Large intestine (tissue), 3 donors: ENCODE data around the gene ACOXL. TPM values are rescaled to one million over a fixed set of nuclear protein-coding genes. Genes with fewer than 3 reads are reported as not detected.
"Not testable (repeated sequence)": the region's sequence is repeated elsewhere in the genome, so short reads cannot be mapped to it uniquely, and the experiment has no call there.

Source experiments
- DNase-seq, 2 donors: peaks; one replicate each; pipeline versions ENCODE4 v3.0.0 to v3.0.0-alpha.2; 2013
- H3K27ac ChIP-seq: one replicate; pipeline ENCODE4 v1.5.1; 2013; ENCODE audit warnings: low read length
- H3K27me3 ChIP-seq: 2 replicates; pipeline ENCODE4 v1.6.1; 2013; ENCODE audit warnings: low read length; ENCODE audit not compliant: control insufficient read depth, insufficient read depth
- H3K36me3 ChIP-seq: 2 replicates; pipeline ENCODE4 v1.6.1; 2013; ENCODE audit warnings: low read length; ENCODE audit not compliant: control insufficient read depth, insufficient read depth
- H3K4me1 ChIP-seq: one replicate; pipeline ENCODE4 v1.6.1; 2013; ENCODE audit warnings: low read length; ENCODE audit not compliant: control insufficient read depth, insufficient read depth
- H3K4me3 ChIP-seq: one replicate; pipeline ENCODE4 v1.5.1; 2013; ENCODE audit warnings: low read length
- H3K9me3 ChIP-seq: one replicate; pipeline ENCODE4 v1.6.1; 2013; ENCODE audit warnings: mild to moderate bottlenecking, low read depth, low read length, moderate library complexity; ENCODE audit not compliant: control insufficient read depth
- WGBS: methylation state at CpG from one replicate; pipeline ENCODE4 v1.1.5; 2013; ENCODE audit warnings: low lambda C conversion rate; ENCODE audit not compliant: insufficient coverage; 5-methylcytosine and 5-hydroxymethylcytosine counted together
- polyA plus RNA-seq: library from polyadenylated mRNA; unstranded; fragments of 120-200 nt; gene quantifications from one replicate; pipeline ENCODE4 v1.2.1, GENCODE V29; 2013

The ACOXL gene
- polyA plus RNA-seq, 1 donor = 0.07 TPM

- no peaks in the 10 kb centered on the region for H3K36me3 ChIP-seq
- no peaks in the 10 kb centered on the region for H3K4me1 ChIP-seq
- H3K9me3 ChIP-seq = no peaks in the 10 kb centered on the region
- peaks cover 3% of the 10 kb centered on the region for H3K27me3 ChIP-seq
- no peak overlapping the region for H3K27ac ChIP-seq
- no CpG with 5 or more reads among the region's 3 CpGs for WGBS
- no peak overlapping the region for H3K4me3 ChIP-seq
- DNase-seq = no peak
Observed at GRCh38 chr2:110853948-110854347, 121.6 kb downstream of the ACOXL start.

- DNase-seq = peak in 1 of 2 donors; percentile 13
- peaks cover 7% of the 10 kb centered on the region for H3K27me3 ChIP-seq
- H3K4me3 ChIP-seq = no peak overlapping the region
- no peaks in the 10 kb centered on the region for H3K9me3 ChIP-seq
- H3K4me1 ChIP-seq = no peaks in the 10 kb centered on the region
- H3K36me3 ChIP-seq = no peaks in the 10 kb centered on the region
- H3K27ac ChIP-seq = no peak overlapping the region
Observed at GRCh38 chr2:110854355-110855081, 122.1 kb downstream of the ACOXL start.

DNA sequence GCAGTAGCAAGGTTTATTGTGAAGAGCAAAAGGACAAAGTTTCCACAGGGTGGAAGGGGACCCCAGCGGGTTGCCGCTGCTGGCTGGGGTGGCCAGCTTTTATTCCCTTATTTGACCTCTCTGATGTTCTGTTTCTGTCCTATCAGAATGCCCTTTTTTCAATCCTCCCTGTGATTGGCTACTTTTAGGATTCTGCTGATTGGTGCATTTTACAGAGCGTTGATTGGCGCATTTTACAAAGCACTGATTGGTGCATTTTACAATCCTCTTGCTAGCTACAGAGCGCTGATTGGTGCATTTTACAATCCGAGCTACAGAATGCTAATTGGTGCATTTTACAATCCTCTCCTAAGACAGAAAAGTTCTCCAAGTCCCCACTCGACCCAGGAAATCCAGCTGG, 123.5 kb downstream of the ACOXL start:
- H3K27ac ChIP-seq, H3K36me3 ChIP-seq, H3K4me1 ChIP-seq, H3K4me3 ChIP-seq, DNase-seq, H3K9me3 ChIP-seq: not testable (repeated sequence)
- peaks cover 11% of the 10 kb centered on the region for H3K27me3 ChIP-seq
- 90% methylated on average over 2 of the region's 7 CpGs for WGBS

GRCh38 chr2:110858135-110858725, 125.9 kb downstream of the ACOXL start:
- Histone ChIP-seq H3K4me3 (no peak overlapping the region), H3K9me3 (no peaks in the 10 kb centered on the region), H3K27ac (no peak overlapping the region), H3K27me3 (peaks cover 11% of the 10 kb centered on the region), H3K36me3 (no peaks in the 10 kb centered on the region), H3K4me1 (no peaks in the 10 kb centered on the region)
- WGBS = 83% methylated on average over 1 of the region's 12 CpGs
- peak in 1 of 2 donors; percentile 24 for DNase-seq

DNA sequence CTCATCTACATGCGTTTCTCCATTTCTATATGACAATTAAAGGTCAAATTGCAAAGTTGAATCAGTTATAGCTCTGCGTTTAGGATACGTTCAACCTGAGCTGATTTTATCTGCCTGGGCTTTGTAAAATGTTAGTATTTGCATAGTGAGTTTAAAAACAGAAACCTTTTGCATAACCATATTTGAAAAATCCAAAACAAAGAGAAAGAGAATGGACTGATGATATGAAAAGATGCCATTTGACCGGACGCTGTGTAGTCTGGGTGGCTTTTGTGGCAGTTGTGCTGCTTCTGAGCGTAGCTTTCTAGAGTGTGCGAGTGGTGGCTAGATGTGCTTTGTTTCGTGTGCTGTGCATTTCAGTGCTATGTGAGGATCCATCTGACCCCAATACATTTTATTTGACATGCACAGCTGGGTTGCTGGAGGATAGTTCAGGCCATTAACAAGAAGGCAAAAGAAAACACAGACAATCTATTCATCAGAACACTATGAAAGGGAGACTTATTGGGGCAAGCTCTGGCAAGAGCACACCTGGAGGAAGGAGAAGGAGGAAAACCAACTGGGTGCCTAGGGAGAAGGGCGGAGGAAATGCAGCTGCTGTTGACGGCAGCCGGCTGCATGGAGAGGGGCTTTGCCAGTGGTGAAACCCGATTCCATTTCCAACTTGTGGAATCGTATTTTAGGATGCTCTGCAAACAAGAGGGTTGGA, 126.8 kb downstream of the ACOXL start:
- Histone ChIP-seq H3K4me1 (no peaks in the 10 kb centered on the region), H3K27me3 (peaks cover 11% of the 10 kb centered on the region), H3K27ac (no peak overlapping the region), H3K4me3 (no peak overlapping the region), H3K36me3 (no peaks in the 10 kb centered on the region), H3K9me3 (no peaks in the 10 kb centered on the region)
- 80% methylated on average over 1 of the region's 13 CpGs for WGBS
- no peak for DNase-seq

- H3K27ac ChIP-seq = no peak overlapping the region
- no peaks in the 10 kb centered on the region for H3K4me1 ChIP-seq
- no peak overlapping the region for H3K4me3 ChIP-seq
- no peaks in the 10 kb centered on the region for H3K36me3 ChIP-seq
- WGBS = no CpG with 5 or more reads among the region's 8 CpGs
- H3K27me3 ChIP-seq = peaks cover 11% of the 10 kb centered on the region
- DNase-seq = no peak
- H3K9me3 ChIP-seq = no peaks in the 10 kb centered on the region
Observed at GRCh38 chr2:110860630-110861029, 128.3 kb downstream of the ACOXL start.

DNA sequence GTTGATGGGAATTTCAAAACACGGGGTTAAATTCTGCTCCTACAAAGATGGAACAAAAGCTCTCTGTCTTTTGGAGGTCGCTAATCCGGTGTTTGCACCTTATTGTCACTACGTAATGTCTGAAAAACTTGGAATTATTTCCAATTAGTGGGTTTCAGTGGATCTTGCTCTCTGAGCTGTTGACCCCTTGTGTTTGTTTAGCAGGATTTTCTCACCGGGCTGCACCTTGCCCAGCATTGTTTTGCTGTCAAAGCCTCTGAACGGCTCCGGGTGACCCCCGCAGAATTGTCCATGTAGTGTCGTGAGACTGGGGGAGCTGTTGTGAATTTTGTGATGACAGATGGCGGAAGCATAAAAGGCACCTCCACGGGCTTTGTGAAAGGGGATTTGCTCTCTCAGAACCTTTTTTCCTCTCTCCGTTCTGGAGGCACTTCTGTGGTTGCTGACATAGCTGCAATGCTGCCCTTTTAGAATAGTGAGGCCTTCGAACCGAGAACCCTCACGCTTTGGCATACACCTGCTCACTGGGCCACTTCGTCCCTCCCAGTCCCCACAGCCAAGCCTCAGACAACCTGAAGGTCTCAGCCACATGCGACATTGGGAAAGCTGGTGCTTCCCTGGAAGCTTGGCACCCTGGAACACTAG, 129.4 kb downstream of the ACOXL start:
- Histone ChIP-seq H3K27me3 (peaks cover 14% of the 10 kb centered on the region), H3K4me1 (no peaks in the 10 kb centered on the region), H3K27ac (no peak overlapping the region), H3K36me3 (no peaks in the 10 kb centered on the region), H3K9me3 (no peaks in the 10 kb centered on the region), H3K4me3 (no peak overlapping the region)
- WGBS = 50% methylated on average over 1 of the region's 17 CpGs
- DNase-seq = peak in 1 of 2 donors; percentile 12

GRCh38 chr2:110863726-110864125, 131.4 kb downstream of the ACOXL start:
- no peaks in the 10 kb centered on the region for H3K4me1 ChIP-seq
- H3K27me3 ChIP-seq = peaks cover 11% of the 10 kb centered on the region
- WGBS = no CpG with 5 or more reads among the region's 2 CpGs
- no peaks in the 10 kb centered on the region for H3K36me3 ChIP-seq
- no peak overlapping the region for H3K27ac ChIP-seq
- H3K9me3 ChIP-seq = no peaks in the 10 kb centered on the region
- DNase-seq = peak in 1 of 2 donors; percentile 37
- no peak overlapping the region for H3K4me3 ChIP-seq

GRCh38 chr2:110864176-110864575, 131.8 kb downstream of the ACOXL start:
- no peak overlapping the region for H3K4me3 ChIP-seq
- no peak overlapping the region for H3K27ac ChIP-seq
- no peaks in the 10 kb centered on the region for H3K36me3 ChIP-seq
- peaks cover 11% of the 10 kb centered on the region for H3K27me3 ChIP-seq
- no peaks in the 10 kb centered on the region for H3K9me3 ChIP-seq
- H3K4me1 ChIP-seq = no peaks in the 10 kb centered on the region
- 100% methylated on average over 1 of the region's 3 CpGs for WGBS
- no peak for DNase-seq

GRCh38 chr2:110864731-110865130, 132.4 kb downstream of the ACOXL start:
- DNase-seq = no peak

More at GRCh38 chr2:110864731-110865130, 132.4 kb downstream of the ACOXL start:
- no peaks in the 10 kb centered on the region for H3K4me1 ChIP-seq
- H3K36me3 ChIP-seq = no peaks in the 10 kb centered on the region
- peaks cover 5% of the 10 kb centered on the region for H3K27me3 ChIP-seq
- 80% methylated on average over 1 of the region's 5 CpGs for WGBS
- H3K4me3 ChIP-seq = no peak overlapping the region
- H3K9me3 ChIP-seq = no peaks in the 10 kb centered on the region
- no peak overlapping the region for H3K27ac ChIP-seq
